GM19035 (cell line): Measurements from ENCODE around the gene PLEKHF1.
"Not testable (repeated sequence)": the region's sequence is repeated elsewhere in the genome, so short reads cannot be mapped to it uniquely, and the experiment has no call there.

Source experiments
- ATAC-seq: cut with Tn5 transposase; IDR thresholded peaks from one replicate; pipeline ENCODE4 v1.9.1; 2021; ENCODE audit not compliant: unreplicated experiment

The PLEKHF1 gene

GRCh38 chr19:29663861-29664752 is 1.2 kb upstream of the PLEKHF1 start:
- ATAC-seq, result no peak

- ATAC-seq, result no peak
Measured at GRCh38 chr19:29664753-29665214, 477 bp upstream of the PLEKHF1 start.

GRCh38 chr19:29665826-29666577 is 741 bp downstream of the PLEKHF1 start:
- no peak for ATAC-seq

GRCh38 chr19:29666578-29667386 is 1.5 kb downstream of the PLEKHF1 start:
- no peak for ATAC-seq

GRCh38 chr19:29667387-29667783 is 2.1 kb downstream of the PLEKHF1 start:
- no peak for ATAC-seq

GRCh38 chr19:29667901-29668341 is 2.7 kb downstream of the PLEKHF1 start:
- no peak for ATAC-seq

GRCh38 chr19:29668746-29669609 is 3.7 kb downstream of the PLEKHF1 start:
- no peak for ATAC-seq

GRCh38 chr19:29670255-29670654 is 5.0 kb downstream of the PLEKHF1 start:
- ATAC-seq, result no peak

- not testable (repeated sequence) for ATAC-seq
Measured at GRCh38 chr19:29671026-29671392, 5.7 kb downstream of the PLEKHF1 start.

- ATAC-seq, result peak; percentile 72
Measured at GRCh38 chr19:29671393-29672160, 6.3 kb downstream of the PLEKHF1 start.

- no peak for ATAC-seq
Measured at GRCh38 chr19:29672319-29672932, 7.2 kb downstream of the PLEKHF1 start.

GRCh38 chr19:29672933-29673336 is 7.7 kb downstream of the PLEKHF1 start:
- no peak for ATAC-seq

- ATAC-seq, result no peak
Measured at GRCh38 chr19:29673451-29674371, 8.4 kb downstream of the PLEKHF1 start.

- no peak for ATAC-seq
Measured at GRCh38 chr19:29674374-29675119, 9.3 kb downstream of the PLEKHF1 start.

GRCh38 chr19:29675120-29675649 is 9.9 kb downstream of the PLEKHF1 start:
- ATAC-seq, result no peak

- ATAC-seq, result no peak
Measured at GRCh38 chr19:29675650-29676186, 10.5 kb downstream of the PLEKHF1 start.

GRCh38 chr19:29676586-29676985 is 11.3 kb downstream of the PLEKHF1 start:
- ATAC-seq, result no peak
